Gastroesophageal sphincter (tissue), 3 donors: ENCODE data around the gene ABCC1.

Source experiments
- EP300 ChIP-seq: sonication (generic); formaldehyde crosslinking; IDR thresholded peaks from one replicate; pipeline ENCODE4 v1.6.1; 2017; ENCODE audit warnings: antibody characterized with exemption, mild to moderate bottlenecking
- TF ChIP-seq, protein P1 (sequence below), 4 experiments: fragments of 200-600 bp in 2 of 4; fragments of 450-650 bp in 2 of 4; sonication (generic) in 1 of 4; IDR thresholded peaks; one replicate each; pipeline ENCODE4 v1.5.1; 2017 to 2019; ENCODE audit warnings: antibody characterized with exemption in 4 of 4, mild to moderate bottlenecking in 2 of 4, moderate library complexity in 2 of 4

- TF ChIP-seq EP300: no peak
- TF ChIP-seq, protein P1, sequence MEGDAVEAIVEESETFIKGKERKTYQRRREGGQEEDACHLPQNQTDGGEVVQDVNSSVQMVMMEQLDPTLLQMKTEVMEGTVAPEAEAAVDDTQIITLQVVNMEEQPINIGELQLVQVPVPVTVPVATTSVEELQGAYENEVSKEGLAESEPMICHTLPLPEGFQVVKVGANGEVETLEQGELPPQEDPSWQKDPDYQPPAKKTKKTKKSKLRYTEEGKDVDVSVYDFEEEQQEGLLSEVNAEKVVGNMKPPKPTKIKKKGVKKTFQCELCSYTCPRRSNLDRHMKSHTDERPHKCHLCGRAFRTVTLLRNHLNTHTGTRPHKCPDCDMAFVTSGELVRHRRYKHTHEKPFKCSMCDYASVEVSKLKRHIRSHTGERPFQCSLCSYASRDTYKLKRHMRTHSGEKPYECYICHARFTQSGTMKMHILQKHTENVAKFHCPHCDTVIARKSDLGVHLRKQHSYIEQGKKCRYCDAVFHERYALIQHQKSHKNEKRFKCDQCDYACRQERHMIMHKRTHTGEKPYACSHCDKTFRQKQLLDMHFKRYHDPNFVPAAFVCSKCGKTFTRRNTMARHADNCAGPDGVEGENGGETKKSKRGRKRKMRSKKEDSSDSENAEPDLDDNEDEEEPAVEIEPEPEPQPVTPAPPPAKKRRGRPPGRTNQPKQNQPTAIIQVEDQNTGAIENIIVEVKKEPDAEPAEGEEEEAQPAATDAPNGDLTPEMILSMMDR (IDR thresholded peaks at IDR 0.05): no peak
These were observed 76.0 kb downstream of the ABCC1 start for GRCh38 chr16:16025214-16025968.
